KOPT-K1 (cell line): ENCODE data around the gene LGI4.

Experiments
- H3K27ac ChIP-seq: fragments of 200-600 bp; sonication (generic); 2 replicates; pipeline ENCODE4 v1.5.1; 2016; ENCODE audit warnings: antibody characterized with exemption, mild to moderate bottlenecking, low read depth, low read length; ENCODE audit not compliant: poor library complexity, severe bottlenecking
- H3K36me3 ChIP-seq: fragments of 200-600 bp; sonication (generic); 2 replicates; pipeline ENCODE4 v1.5.1; 2017; ENCODE audit warnings: antibody characterized with exemption, mild to moderate bottlenecking, low read length, moderate library complexity; ENCODE audit not compliant: insufficient read depth
- H3K9me3 ChIP-seq: fragments of 200-600 bp; sonication (generic); 2 replicates; pipeline ENCODE4 v1.5.1; 2017; ENCODE audit warnings: antibody characterized with exemption, low read length, mild to moderate bottlenecking; ENCODE audit not compliant: insufficient read depth, poor library complexity, severe bottlenecking

LGI4 gene

DNA sequence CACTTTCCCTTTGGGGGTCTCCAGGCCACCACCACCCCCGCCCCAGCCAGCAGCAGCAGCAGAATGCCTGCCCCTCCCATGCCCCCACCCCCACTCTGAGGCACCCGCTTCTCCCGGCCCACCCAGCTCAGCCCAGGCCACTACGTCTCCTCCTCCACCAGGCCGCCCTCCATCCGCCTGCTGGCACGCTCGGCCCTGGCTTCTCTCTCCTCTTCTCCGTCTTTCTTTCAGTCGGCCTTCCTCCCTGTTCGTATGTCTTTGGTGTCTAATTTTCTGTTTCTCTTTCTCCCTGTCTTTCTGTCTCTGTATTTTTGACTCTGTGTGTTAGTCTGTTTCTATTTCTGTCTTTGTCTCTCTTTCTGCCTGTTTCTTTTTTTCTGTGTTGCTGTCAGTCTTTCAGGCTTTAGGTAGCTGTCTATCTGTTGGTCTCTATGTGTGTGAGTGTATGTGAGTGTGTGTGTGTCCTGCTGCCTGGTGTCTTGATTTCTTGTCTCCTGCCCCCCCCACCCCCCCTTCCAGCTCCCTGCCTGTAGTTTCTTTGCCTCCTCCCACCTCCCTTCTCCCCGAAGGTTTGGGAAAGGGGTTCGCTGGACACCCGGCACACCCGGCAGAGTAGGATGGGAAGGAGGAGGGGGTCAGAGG is at the start of gene LGI4:
TSS of gene LGI4 (minus strand) at position 459 of the 642 bp plus-strand sequence. CDS start at position 80, 379 bp downstream.
- no peaks in the 10 kb centered on the region for H3K9me3 ChIP-seq
- no peaks in the 10 kb centered on the region for H3K36me3 ChIP-seq
- no peak within 1 kb of the TSS for H3K27ac ChIP-seq

DNA sequence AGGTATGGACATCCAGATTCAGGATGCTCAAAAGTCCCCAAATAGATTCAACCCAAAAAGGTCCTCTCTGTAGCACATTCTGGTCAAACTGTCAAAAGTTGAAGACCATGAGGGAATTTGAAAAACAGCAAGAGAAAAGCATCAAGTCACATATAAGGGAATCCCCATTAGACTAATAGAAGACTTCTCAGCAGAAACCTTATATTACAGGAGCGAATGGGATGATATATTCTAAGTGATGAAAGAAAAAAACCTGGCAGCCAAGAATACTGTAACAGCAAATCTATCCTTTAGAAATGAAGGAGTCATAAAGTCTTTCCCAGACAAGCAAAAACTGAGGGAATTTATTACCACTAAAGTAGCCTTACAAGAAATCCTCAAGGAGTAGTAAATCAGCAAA is 49.4 kb upstream of the LGI4 start:
- Histone ChIP-seq H3K36me3 (no peaks in the 10 kb centered on the region), H3K27ac (no peak overlapping the region), H3K9me3 (no peaks in the 10 kb centered on the region)

DNA sequence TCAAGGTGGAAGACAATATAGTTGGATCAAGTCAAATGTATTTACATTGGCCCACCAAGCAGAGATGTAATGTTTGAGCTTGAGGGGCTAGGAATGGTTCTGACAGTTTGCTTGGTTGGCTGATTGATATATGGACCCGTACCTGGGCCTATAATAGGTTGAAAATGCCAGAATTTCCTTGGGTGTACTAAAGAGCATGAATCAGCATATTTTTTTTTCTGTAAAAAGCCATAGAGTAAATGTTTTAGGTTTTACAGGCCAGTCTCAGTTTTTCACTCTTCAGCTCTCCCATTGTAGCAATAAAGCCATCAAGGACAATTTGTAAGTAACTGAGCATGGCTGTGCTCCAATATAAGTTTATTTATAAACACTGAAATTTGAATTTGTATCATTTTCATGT is 46.5 kb upstream of the LGI4 start:
- no peaks in the 10 kb centered on the region for H3K36me3 ChIP-seq
- H3K27ac ChIP-seq: no peak overlapping the region
- peaks cover 8% of the 10 kb centered on the region for H3K9me3 ChIP-seq

DNA sequence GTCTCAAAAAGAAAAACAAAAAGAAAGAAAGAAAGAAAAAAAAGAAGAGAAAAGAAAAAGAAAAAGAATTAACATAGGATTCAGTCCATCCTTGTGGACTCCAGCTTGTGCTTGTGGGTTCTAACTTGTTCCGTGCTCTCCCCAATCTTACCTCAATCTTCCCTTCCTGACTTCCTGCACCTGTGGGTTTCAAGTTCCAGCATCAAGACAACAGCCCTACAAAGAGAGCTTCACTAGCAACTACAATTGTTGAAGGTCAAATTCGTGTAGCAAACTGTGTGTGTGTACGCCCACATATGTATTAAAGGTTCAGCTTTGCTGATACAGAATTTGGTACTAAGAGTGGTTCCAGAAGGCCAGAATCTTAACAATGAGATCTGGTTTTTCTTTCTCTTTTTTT is 45.0 kb upstream of the LGI4 start:
- peak overlapping the region; percentile 32 for H3K27ac ChIP-seq
- H3K9me3 ChIP-seq: peaks cover 8% of the 10 kb centered on the region
- no peaks in the 10 kb centered on the region for H3K36me3 ChIP-seq

DNA sequence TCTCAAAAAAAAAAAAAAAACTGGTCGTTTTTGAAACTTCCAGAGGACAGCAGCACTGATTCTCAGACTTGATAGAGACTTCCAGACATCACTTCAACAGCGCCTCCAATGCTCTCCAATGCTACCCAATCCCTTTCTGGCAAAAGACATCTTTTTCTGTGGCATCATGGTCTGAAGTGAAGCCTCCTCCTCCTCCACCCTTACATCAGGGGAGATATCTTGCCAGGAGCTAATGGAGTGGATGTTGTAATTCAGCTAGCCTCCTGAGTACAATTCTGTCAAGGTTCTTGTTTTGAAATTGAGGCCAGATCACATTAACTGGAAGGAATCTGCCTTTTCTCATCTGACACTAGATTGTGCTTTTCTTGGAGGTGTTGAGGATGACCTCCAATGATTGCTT is 43.8 kb upstream of the LGI4 start:
- Histone ChIP-seq H3K27ac (no peak overlapping the region), H3K9me3 (peaks cover 8% of the 10 kb centered on the region), H3K36me3 (no peaks in the 10 kb centered on the region)

DNA sequence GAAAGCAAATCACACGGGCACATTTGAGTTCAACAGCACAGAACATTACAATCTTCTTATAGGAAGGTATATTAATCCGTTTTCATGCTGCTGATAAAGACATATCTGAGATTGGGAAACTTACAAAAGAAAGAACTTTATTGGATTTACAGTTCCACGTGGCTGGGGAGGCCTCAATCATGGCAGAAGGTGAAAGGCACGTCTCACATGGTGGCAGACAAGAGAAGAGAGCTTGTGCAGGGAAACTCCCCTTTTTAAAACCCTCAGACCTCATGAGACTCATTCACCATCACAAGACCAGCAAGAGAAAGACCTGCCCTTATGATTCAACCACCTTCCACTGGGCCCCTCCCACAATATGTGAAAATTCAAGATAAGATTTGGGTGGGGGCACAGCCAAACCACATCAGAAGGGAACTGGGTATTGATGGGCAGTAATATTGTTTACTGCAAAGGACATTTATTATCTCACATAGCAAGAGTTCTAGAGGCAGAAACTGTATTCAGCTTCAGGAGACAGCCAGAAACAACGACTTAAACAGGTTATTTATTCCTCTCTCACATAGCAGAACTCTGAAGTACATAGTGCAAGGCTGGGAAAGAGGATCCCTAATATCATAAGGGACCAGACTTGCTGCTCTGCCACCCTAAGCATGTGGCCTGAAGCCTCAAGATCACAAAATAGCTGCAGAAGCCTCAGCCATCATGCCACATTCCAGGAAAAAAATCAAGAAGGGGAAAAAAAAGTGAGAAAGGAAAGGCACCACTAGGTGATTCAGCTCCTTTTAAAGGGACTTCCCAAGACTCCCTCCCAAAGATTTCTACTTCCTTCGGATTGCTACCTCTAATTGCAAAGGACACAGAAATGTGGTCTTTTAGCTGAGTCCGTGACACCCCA is 42.8 kb upstream of the LGI4 start:
- Histone ChIP-seq H3K27ac (no peak overlapping the region), H3K36me3 (no peaks in the 10 kb centered on the region), H3K9me3 (peaks cover 8% of the 10 kb centered on the region)

DNA sequence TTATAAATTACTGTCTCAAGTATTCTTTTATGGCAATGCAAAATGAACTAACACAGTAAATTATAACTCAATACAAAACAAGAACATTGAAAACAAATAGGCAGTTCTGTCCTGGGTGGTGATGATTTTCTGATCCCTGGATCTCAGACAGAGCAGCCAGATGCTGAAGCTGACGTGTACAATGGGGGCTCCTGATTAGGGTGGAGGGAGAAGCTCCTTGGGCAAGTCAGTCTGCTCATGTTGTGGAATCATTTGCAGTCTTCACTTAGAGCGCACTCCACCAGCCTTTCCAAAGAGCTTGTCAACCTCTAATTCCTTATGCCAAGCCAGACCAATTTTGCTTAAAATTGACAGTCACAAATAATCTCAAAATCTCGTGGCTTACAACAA is 41.3 kb upstream of the LGI4 start:
- peaks cover 8% of the 10 kb centered on the region for H3K9me3 ChIP-seq
- H3K36me3 ChIP-seq: no peaks in the 10 kb centered on the region
- no peak overlapping the region for H3K27ac ChIP-seq

DNA sequence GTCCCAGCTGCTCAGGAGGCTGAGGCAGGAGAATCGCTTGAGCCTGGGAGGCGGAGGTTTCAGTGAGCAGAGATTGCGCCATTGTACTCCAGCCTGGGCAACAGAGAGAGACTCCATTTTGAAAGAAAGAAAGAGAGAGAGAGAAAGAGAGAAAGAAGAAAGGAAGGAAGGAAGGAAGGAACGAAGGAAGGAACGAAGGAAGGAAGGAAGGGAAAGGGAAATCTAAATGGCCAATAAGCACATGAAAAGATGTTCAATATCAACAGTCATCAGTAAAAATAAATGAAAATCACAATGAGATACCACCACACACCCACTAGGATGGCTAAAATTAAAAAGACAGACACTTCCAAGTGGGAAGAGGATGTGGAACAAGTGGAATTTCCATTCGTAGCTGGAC is 39.4 kb upstream of the LGI4 start:
- H3K36me3 ChIP-seq: peaks cover 15% of the 10 kb centered on the region; the same call in 1 of the 2 replicates
- H3K9me3 ChIP-seq: peaks cover 8% of the 10 kb centered on the region
- no peak overlapping the region for H3K27ac ChIP-seq

DNA sequence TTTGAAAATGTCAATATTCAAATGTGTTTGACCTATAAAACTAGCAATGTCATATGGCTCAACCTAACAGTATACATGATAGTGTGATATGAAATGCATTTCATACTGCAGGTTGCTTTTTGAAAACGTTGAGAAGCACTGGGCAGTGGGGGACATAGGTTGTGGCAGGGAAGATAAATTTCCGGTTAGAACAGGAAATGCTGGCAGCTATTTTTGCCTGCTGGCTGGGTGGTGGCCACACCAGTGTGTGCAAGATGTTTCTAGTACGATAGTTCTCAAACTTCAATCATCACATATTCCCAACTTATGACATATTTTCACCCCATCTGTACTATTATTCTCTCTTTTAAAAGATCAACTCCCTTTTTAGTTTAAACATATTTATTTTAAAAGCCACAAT is 36.9 kb upstream of the LGI4 start:
- H3K27ac ChIP-seq: no peak overlapping the region
- H3K36me3 ChIP-seq: peaks cover 30% of the 10 kb centered on the region
- peaks cover under 1% of the 10 kb centered on the region for H3K9me3 ChIP-seq

DNA sequence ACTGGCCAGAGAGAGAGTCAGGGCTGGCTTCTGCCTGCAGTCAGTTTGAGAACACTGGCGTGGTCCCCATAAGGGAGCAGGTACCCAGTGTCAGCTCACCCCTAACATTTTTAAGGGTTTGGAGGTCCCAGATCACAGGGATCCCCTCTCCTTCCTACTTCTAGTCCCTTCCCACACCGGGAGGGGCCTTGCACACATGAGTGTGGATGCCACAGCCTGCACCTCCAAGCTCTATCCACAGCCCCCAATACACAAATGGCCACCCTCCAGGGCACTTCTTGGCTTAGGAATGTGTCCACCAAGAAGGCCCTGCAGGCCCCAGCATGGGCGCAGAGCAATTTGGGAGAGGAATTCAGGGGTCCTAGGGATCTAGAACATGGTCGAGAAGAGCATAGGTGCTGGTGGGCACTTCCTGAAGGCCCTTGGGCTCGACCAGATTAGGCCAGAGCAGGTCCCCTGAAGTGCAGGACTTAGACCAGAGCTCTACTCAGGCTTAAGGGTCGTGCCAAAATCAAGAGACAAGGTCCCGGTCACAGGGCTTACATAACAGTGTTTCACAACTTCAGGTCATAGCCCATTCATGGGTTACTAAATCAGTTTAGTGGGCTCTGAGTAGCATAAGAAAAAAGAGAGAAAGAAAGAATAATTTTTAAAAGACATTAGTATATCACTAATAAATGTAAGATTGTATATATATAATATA is 35.7 kb upstream of the LGI4 start:
- Histone ChIP-seq H3K9me3 (peaks cover 13% of the 10 kb centered on the region), H3K27ac (no peak overlapping the region), H3K36me3 (peaks cover 42% of the 10 kb centered on the region)

DNA sequence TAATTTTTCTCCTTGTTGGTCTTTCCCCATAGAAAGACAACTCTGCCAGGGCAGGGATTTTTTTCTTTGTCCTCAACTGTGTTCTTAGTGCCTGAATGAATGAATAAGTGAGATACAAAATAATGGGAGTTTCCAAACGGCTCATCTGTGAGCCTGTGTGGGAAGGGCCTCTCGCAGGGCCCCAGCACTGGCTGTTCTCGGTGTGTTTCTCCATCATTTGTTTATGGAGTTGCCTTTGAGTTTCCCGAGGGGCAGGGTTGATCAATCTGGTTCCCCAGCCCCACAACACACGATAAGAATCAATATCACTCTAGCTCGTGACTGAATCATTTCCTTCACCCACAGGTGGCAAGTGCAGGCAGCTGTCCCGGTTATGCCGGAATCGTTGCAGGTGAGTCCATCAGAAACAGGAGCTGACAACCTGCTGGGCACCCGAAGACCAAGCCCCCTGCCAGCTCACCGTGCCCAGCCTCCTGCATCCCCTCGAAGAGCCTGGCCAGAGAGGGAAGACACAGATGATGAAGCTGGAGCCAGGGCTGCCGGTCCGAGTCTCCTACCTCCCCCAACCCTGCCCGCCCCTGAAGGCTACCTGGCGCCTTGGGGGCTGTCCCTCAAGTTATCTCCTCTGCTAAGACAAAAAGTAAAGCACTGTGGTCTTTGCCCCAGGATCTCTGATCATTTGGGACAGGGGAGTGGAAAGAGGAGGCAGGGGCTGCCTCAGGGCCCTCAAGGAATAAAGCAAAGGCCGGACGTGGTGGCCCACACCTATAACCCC is 34.5 kb upstream of the LGI4 start:
- Histone ChIP-seq H3K27ac (no peak overlapping the region), H3K9me3 (peaks cover 24% of the 10 kb centered on the region), H3K36me3 (peaks cover 53% of the 10 kb centered on the region)

DNA sequence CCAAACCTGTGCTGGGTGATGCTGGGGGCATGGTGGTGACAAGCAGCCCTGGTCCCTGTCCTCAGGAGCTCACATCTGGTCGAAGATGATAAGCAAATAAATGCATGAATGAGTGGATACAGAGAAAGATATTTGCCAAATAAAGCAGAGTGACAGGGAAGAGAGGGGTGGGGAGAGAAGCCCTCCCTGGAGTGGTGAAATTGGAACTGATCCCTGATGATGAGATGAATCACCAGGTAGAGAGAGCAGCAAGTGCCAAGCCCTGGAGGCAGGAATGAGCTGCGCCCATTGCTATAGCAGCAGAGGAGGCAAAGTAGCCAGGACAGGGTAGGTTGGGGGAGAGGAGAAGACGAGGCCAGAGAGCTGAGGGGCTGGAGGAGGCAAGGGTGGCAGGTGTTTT is 33.3 kb upstream of the LGI4 start:
- Histone ChIP-seq H3K36me3 (peaks cover 65% of the 10 kb centered on the region), H3K27ac (peak overlapping the region; percentile 80), H3K9me3 (peaks cover 34% of the 10 kb centered on the region)

DNA sequence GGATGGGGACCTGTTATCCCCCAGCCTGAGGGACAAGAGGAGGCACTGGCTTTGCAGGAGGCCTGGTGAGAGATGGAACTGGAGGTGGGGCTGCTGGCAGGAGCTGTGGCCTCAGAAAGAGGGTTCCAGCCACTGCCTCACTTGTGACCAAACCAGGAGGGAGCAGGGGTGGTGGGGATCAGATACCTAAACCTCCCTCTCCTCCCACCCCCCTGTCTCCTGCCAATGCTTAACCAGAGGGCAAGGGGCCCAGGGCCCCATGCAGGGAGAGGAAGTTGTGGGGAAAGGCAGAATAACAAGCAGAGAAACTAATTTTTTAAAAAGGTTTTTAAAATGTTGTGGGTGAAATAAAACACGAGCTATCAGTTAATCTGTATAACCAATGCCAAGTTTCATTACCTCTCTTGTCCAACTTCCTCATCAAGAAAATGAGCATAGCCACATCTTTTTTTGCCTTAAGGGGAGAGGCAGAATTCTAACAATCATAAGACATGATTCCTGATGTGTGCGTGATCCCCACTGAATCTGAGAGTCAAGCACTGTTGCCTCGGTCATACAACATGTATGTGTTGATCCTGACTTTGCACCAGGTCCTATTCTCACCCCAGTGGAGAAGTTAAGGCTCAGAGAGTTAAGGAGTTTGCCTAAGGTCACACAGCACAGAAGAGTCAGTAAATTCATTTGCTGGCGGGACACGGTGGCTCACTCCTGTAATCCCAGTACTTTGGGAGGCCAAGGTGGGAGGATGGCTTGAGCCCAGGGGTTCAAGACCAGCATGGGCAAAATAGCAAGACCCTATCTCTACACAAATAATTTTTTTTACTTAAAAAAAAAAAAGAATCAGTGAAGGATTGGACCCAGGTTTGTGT is 32.6 kb upstream of the LGI4 start:
- Histone ChIP-seq H3K9me3 (peaks cover 41% of the 10 kb centered on the region), H3K36me3 (peaks cover 72% of the 10 kb centered on the region), H3K27ac (peak overlapping the region; percentile 80)
